NCI-H1436 treated with DMSO at 0.1 percent for 48 hours (cell line): ENCODE results near the gene FRAS1.

Experiments
- DNase-seq: peaks from one replicate; lab custom pipeline; 2025; lab: John Stamatoyannopoulos, UW

FRAS1 gene

GRCh38 chr4:78584863-78585547, 527.9 kb downstream of the FRAS1 start:
- no peak for DNase-seq

- DNase-seq, result no peak
Measured at GRCh38 chr4:78585633-78586032, 528.5 kb downstream of the FRAS1 start.

DNA sequence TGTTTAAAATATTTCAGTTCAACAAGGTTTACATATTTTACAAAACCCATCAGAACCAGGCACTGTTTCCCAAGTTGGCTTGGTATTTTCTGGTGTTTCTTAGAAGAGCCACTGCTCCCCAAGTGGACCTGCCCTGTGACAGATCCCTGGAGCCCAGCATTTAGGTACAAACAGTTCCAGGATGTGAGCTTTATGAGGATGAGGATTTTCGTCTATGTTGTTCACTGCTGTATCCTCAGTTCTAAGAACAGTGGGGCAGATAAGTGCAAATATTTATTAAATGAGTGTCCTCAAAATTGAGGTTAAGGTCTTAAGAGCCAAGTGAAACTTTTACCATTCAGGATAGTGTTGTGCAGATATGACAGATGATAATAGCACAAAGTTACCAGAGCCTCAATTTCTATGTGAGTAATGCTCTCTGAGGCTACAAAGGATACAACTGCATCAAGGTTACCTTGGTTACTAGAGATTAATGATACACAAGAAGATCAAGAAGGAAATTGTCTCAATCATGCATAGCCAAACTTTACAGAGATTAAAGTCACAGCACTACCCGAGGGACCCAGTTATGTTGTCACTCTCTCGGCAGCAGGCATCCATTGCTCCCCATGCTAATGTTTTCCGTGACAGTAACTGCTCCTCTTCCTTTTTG, 531.9 kb downstream of the FRAS1 start:
- DNase-seq, result no peak

DNA sequence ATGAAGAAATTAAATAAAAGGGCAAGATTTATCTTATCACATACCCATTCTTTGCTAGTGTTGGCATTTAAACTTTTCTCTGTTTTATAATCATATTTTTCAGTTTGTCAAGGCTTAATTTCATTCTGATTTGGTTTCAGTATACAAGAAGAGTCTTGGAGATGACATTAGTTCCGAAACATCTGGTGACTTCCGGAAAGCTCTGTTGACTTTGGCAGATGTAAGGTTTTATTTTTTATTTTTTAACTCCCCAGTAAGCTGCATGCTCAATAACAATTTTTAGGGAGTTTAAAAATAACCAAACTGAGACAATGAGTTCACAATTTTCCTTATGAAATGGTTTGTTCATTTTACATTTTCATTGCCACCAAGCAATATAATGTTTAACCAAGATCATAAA, 534.3 kb downstream of the FRAS1 start:
- DNase-seq, result no peak

GRCh38 chr4:78592088-78592783, 535.1 kb downstream of the FRAS1 start:
- DNase-seq, result no peak
